ENCODE measurements around the gene ADAM33. TPM values are rescaled to one million over a fixed set of nuclear protein-coding genes. Genes with fewer than 3 reads are reported as not detected.

The ADAM33 gene
- total RNA-seq, 2 donors from 2014 or later: 3.0 to 3.3 TPM

DNA sequence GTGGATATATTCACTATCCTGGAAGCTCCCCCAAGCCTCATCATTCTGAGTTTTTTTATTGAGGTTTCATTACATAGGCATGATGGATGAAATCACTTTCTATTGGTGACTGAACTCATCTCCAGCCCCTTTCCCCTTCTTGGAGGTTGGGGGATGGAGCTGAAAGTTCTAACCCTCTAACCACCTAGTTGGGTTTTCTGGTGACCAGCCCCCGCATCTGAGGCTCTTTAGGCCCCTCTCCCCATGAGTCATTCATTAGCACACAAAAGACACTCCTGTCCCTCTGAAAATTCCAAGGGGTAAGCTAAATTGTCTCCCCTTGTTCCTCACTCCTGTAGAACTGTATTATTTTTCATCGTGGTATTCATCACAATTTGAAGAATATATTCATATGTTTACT is 51.9 kb downstream of the ADAM33 start:
- 76% methylated on average over 1 of the region's 2 CpGs; no CpG with 5 or more reads in 1 of the 2 experiments for WGBS, 2 experiments (ENCODE audit: insufficient coverage in 1 of 2, insufficient read length in 1 of 2)
- Mint-ChIP-seq H3K9me3 (no peaks in the 10 kb centered on the region), H3K4me3 (no peak overlapping the region), H3K27ac (no peak overlapping the region), H3K27me3 (ENCODE audit: insufficient read depth) (no peaks in the 10 kb centered on the region), H3K4me1 (peaks cover 14% of the 10 kb centered on the region), H3K36me3 (ENCODE audit: low read depth) (peaks cover 16% of the 10 kb centered on the region)
- TF ChIP-seq, protein P1, sequence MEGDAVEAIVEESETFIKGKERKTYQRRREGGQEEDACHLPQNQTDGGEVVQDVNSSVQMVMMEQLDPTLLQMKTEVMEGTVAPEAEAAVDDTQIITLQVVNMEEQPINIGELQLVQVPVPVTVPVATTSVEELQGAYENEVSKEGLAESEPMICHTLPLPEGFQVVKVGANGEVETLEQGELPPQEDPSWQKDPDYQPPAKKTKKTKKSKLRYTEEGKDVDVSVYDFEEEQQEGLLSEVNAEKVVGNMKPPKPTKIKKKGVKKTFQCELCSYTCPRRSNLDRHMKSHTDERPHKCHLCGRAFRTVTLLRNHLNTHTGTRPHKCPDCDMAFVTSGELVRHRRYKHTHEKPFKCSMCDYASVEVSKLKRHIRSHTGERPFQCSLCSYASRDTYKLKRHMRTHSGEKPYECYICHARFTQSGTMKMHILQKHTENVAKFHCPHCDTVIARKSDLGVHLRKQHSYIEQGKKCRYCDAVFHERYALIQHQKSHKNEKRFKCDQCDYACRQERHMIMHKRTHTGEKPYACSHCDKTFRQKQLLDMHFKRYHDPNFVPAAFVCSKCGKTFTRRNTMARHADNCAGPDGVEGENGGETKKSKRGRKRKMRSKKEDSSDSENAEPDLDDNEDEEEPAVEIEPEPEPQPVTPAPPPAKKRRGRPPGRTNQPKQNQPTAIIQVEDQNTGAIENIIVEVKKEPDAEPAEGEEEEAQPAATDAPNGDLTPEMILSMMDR (conservative IDR thresholded peaks at IDR 0.05): no peak
- Histone ChIP-seq H3K9ac (ENCODE audit: extremely low read depth, low read length, poor library complexity, severe bottlenecking) (no peak overlapping the region), H3K4me3 (ENCODE audit: low read length) (no peak overlapping the region), H3K9me3 (ENCODE audit: control insufficient read depth, low read length) (no peaks in the 10 kb centered on the region), H3K36me3 (ENCODE audit: control insufficient read depth, insufficient read depth, low read length) (no peaks in the 10 kb centered on the region), H3K27me3 (ENCODE audit: control insufficient read depth, insufficient read depth, low read length, poor library complexity, severe bottlenecking) (no peaks in the 10 kb centered on the region), H3K4me1 (ENCODE audit: control insufficient read depth, insufficient read depth, low read length) (no peaks in the 10 kb centered on the region), H3K27ac (ENCODE audit: low read depth, low read length) (no peak overlapping the region)
- DNase-seq: no peak

DNA sequence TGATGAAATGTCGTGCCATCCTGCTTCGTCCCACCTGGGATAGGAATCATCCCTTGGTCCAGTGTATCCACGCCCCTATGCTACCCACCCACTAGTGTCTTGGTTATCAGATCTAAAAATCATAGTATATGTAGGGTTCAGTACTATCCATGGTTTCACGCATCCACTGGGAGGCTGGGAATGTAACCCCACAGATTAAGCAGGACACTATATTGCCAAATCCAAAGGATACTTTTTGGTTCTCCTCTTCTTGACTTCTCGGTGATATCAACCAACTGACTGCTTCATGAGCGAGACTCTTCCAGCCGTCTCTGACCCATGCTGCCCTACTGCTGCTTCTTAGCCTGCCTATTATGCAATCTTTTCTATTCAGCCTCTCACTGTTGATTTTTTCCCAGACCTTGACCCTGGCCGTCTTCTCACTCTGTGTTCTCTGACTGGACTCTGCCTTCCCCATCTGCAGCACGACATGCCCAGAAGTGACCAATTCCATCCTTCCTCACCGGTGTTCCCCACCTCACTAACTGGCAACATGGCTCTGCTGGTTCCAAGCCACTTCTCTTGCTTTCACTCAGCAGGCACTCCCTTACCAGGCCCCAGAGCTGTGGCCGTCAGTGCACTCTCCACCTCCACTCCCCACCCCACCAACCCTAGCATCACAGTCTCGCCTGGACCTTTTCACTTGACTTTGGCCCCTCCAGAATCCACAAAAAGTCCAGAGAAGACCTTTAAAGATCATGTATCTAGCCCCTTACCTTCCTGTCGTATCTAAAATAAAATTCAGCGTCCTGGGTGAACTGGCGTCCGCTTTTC is 53.1 kb downstream of the ADAM33 start:
- H3K4me1 ChIP-seq (ENCODE audit: control insufficient read depth, insufficient read depth, low read length): no peaks in the 10 kb centered on the region
- no peak overlapping the region for H3K27ac Mint-ChIP-seq
- H3K4me1 Mint-ChIP-seq: peaks cover 14% of the 10 kb centered on the region
- H3K27ac ChIP-seq (ENCODE audit: low read depth, low read length): no peak overlapping the region
- TF ChIP-seq, protein P1 (conservative IDR thresholded peaks at IDR 0.05): no peak
- H3K4me3 ChIP-seq (ENCODE audit: low read length): no peak overlapping the region
- no peak overlapping the region for H3K9ac ChIP-seq (ENCODE audit: extremely low read depth, low read length, poor library complexity, severe bottlenecking)
- no peaks in the 10 kb centered on the region for H3K36me3 ChIP-seq (ENCODE audit: control insufficient read depth, insufficient read depth, low read length)
- 84 to 86% methylated on average over 9 to 16 of the region's 16 CpGs for WGBS, 2 experiments (ENCODE audit: insufficient coverage in 1 of 2, insufficient read length in 1 of 2)
- peaks cover 16% of the 10 kb centered on the region for H3K36me3 Mint-ChIP-seq (ENCODE audit: low read depth)
- DNase-seq: no peak
- no peaks in the 10 kb centered on the region for H3K27me3 ChIP-seq (ENCODE audit: control insufficient read depth, insufficient read depth, low read length, poor library complexity, severe bottlenecking)
- H3K9me3 Mint-ChIP-seq: no peaks in the 10 kb centered on the region
- no peak overlapping the region for H3K4me3 Mint-ChIP-seq
- no peaks in the 10 kb centered on the region for H3K9me3 ChIP-seq (ENCODE audit: control insufficient read depth, low read length)
- no peaks in the 10 kb centered on the region for H3K27me3 Mint-ChIP-seq (ENCODE audit: insufficient read depth)

DNA sequence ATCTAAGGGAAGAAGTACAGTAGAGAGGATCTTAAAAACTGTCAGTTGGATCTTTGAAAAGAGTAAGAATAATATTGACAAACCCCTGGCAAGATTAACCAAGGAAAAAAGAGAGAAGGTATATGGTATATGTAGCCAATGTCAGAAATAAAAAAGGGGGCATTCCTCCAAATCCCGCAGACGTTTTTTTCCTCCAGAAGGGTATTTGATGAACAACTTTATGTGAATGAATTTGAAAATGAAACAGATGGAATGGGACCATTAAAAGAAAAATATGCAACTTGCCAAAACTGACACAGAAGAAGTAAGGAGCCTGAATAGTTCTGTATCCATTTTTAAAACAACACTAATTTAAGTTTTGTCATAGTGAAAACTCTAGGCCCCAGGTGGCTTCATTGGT is 54.3 kb downstream of the ADAM33 start:
- Mint-ChIP-seq H3K27ac (no peak overlapping the region), H3K4me1 (peaks cover 12% of the 10 kb centered on the region), H3K4me3 (no peak overlapping the region), H3K9me3 (no peaks in the 10 kb centered on the region), H3K27me3 (ENCODE audit: insufficient read depth) (no peaks in the 10 kb centered on the region), H3K36me3 (ENCODE audit: low read depth) (peaks cover 16% of the 10 kb centered on the region)
- H3K9ac ChIP-seq (ENCODE audit: extremely low read depth, low read length, poor library complexity, severe bottlenecking): no peak overlapping the region
- H3K36me3 ChIP-seq (ENCODE audit: control insufficient read depth, insufficient read depth, low read length): no peaks in the 10 kb centered on the region
- DNase-seq: no peak
- no peaks in the 10 kb centered on the region for H3K27me3 ChIP-seq (ENCODE audit: control insufficient read depth, insufficient read depth, low read length, poor library complexity, severe bottlenecking)
- no peaks in the 10 kb centered on the region for H3K4me1 ChIP-seq (ENCODE audit: control insufficient read depth, insufficient read depth, low read length)
- H3K27ac ChIP-seq (ENCODE audit: low read depth, low read length): no peak overlapping the region
- WGBS, 2 experiments (ENCODE audit: insufficient coverage in 1 of 2, insufficient read length in 1 of 2): 96 to 100% methylated on average over 2 of the region's 2 CpGs
- H3K4me3 ChIP-seq (ENCODE audit: low read length): no peak overlapping the region
- TF ChIP-seq, protein P1 (conservative IDR thresholded peaks at IDR 0.05): no peak
- no peaks in the 10 kb centered on the region for H3K9me3 ChIP-seq (ENCODE audit: control insufficient read depth, low read length)
